GM12892 (cell line): Measurements from ENCODE around the gene SMARCA2.

ENCODE experiments used
- POLR2A ChIP-seq: IDR thresholded peaks from 2 replicates; pipeline ENCODE4 v1.6.1; 2011; ENCODE audit warnings: low read depth, low read length, control low read depth
- POLR2AphosphoS5 ChIP-seq: IDR thresholded peaks from 2 replicates; pipeline ENCODE4 v1.6.1; 2011; ENCODE audit warnings: low read depth, low read length, control low read depth
- TAF1 ChIP-seq: IDR thresholded peaks from 2 replicates; pipeline ENCODE4 v1.6.1; 2011; ENCODE audit warnings: low read depth, mild to moderate bottlenecking, control low read depth, low read length, borderline replicate concordance

DNA sequence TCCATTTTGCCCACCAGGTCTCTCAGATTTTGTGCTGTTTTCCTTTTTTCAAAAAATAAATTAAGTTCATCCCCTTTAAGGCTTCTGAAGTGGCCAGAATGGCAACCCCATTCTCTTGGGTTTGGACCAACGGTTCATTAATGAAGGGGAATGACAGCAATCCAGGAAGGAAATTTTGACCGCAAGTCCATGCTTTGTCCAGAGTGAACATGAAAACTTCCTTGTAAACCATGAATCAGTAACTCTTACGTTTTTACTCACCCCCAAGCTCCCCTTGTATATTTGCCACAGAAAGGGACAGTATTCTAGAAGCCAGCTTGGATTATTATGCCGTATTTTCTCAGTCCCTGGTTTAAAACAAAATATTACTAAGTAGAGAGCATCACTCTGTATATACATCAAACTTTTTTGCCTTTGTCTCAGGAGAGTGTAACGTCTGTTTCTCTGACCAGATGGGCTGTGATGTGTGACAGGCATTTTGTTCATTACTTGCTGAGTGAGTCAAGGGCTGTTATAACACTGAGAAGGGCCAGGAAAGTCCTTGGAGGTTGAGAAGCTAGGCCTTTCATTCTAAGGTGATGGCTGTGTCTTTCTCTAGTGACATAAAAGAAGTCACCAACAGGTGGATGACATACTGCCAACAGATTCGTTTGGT lies 148.2 kb downstream of the SMARCA2 start:
- no peak for TF ChIP-seq POLR2A
- no peak for TF ChIP-seq POLR2AphosphoS5
- no peak for TF ChIP-seq TAF1
